GM19328 (cell line): ENCODE data around the gene AUTS2.
A peak's percentile ranks its signal among the peaks of the same experiment; 100 is the strongest.
"Not testable (repeated sequence)": the region's sequence is repeated elsewhere in the genome, so short reads cannot be mapped to it uniquely, and the experiment has no call there.

Experiments
- ATAC-seq: cut with Tn5 transposase; IDR thresholded peaks from one replicate; pipeline ENCODE4 v1.9.1; 2021; ENCODE audit warnings: mild to moderate bottlenecking, moderate library complexity; ENCODE audit not compliant: unreplicated experiment

AUTS2 gene

GRCh38 chr7:69780379-69780778 is 182.1 kb downstream of the AUTS2 start:
- ATAC-seq: no peak

- ATAC-seq: no peak
These were observed 183.2 kb downstream of the AUTS2 start for GRCh38 chr7:69781412-69781846.

- ATAC-seq: no peak
These were observed 184.8 kb downstream of the AUTS2 start for GRCh38 chr7:69782917-69783684.

- ATAC-seq: not testable (repeated sequence)
These were observed 187.9 kb downstream of the AUTS2 start for GRCh38 chr7:69786130-69786529.

GRCh38 chr7:69786730-69787395 is 188.6 kb downstream of the AUTS2 start:
- no peak for ATAC-seq

- no peak for ATAC-seq
These were observed 189.6 kb downstream of the AUTS2 start for GRCh38 chr7:69787736-69788431.

- no peak for ATAC-seq
These were observed 191.3 kb downstream of the AUTS2 start for GRCh38 chr7:69789563-69789962.

GRCh38 chr7:69790977-69791724 is 192.9 kb downstream of the AUTS2 start:
- no peak for ATAC-seq

GRCh38 chr7:69791739-69792138 is 193.5 kb downstream of the AUTS2 start:
- no peak for ATAC-seq

GRCh38 chr7:69795932-69796331 is 197.7 kb downstream of the AUTS2 start:
- ATAC-seq: no peak

GRCh38 chr7:69796416-69796815 is 198.1 kb downstream of the AUTS2 start:
- ATAC-seq: no peak

- no peak for ATAC-seq
These were observed 200.9 kb downstream of the AUTS2 start for GRCh38 chr7:69799048-69799697.

GRCh38 chr7:69799990-69800389 is 201.7 kb downstream of the AUTS2 start:
- no peak for ATAC-seq

GRCh38 chr7:69800495-69800894 is 202.2 kb downstream of the AUTS2 start:
- no peak for ATAC-seq

GRCh38 chr7:69801729-69802682 is 203.7 kb downstream of the AUTS2 start:
- no peak for ATAC-seq

- ATAC-seq: peak; percentile 84
These were observed 205.6 kb downstream of the AUTS2 start for GRCh38 chr7:69803699-69804516.

GRCh38 chr7:69804962-69805361 is 206.7 kb downstream of the AUTS2 start:
- ATAC-seq: no peak

- ATAC-seq: no peak
These were observed 210.1 kb downstream of the AUTS2 start for GRCh38 chr7:69808391-69808790.
